ENCODE measurements around the gene ARHGAP15. TPM values are rescaled to one million over a fixed set of nuclear protein-coding genes. Genes with fewer than 3 reads are reported as not detected.
A peak's percentile ranks its signal among the peaks of the same experiment; 100 is the strongest.

The ARHGAP15 gene
- total RNA-seq, 4 donors from 2014 or later = 3.4 to 9.3 (median 6.4) TPM

DNA sequence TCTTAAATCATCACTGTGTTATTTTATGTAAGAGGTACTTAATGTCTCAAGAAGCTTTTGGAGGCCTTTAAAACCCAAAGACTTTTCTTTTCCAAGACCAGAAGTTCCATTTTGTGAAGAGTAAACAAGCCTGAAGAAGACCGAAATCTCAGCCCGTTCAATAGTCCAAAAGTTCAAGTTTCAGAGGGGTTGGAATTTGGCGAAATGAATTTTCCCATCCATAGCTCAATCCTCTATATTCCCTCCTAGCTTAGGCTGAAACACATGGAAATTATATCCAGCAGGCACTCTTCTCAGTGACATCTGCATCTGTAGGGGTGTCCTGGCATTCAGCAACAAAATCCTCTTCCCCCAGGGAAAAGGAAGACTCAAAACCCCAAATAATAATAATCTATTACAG is 344.6 kb downstream of the ARHGAP15 start:
- WGBS, 2 donors (ENCODE audit: low coverage in 1 of 2) = 66 to 70% methylated on average over 3 of the region's 3 CpGs
- TF ChIP-seq POLR2AphosphoS5 (IDR thresholded peaks at IDR 0.05) (no peak), CTCF (IDR thresholded peaks at IDR 0.05) (no peak), POLR2A (IDR thresholded peaks at IDR 0.05) (no peak)
- H3K4me1 ChIP-seq = peaks cover 0 to 30% (median 0%) of the 10 kb centered on the region in 3 donors
- H3K9me3 ChIP-seq = no peaks in the 10 kb centered on the region
- no peak for ATAC-seq
- no peaks in the 10 kb centered on the region for H3K36me3 ChIP-seq
- H3K27me3 ChIP-seq = no peaks in the 10 kb centered on the region
- H3K27ac ChIP-seq = peak overlapping the region in 3 of 4 donors; percentile 3 to 59 (median 57)
- no peak overlapping the region for H3K4me3 ChIP-seq

- ATAC-seq = no peak
- Histone ChIP-seq H3K4me3 (no peak overlapping the region), H3K36me3 (no peaks in the 10 kb centered on the region), H3K4me1 (peaks cover 0 to 30% (median 0%) of the 10 kb centered on the region in 3 donors), H3K9me3 (no peaks in the 10 kb centered on the region), H3K27ac (peak overlapping the region in 3 of 4 donors; percentile 57 to 60 (median 59)), H3K27me3 (no peaks in the 10 kb centered on the region)
- 69 to 79% methylated on average over 3 to 4 of the region's 4 CpGs for WGBS, 2 donors (ENCODE audit: low coverage in 1 of 2)
- TF ChIP-seq POLR2A (IDR thresholded peaks at IDR 0.05) = no peak
- TF ChIP-seq CTCF (IDR thresholded peaks at IDR 0.05) = no peak
- no peak for TF ChIP-seq EP300 (IDR thresholded peaks at IDR 0.05)
- TF ChIP-seq POLR2AphosphoS5 (IDR thresholded peaks at IDR 0.05) = no peak
Observed at GRCh38 chr2:143474586-143474985, 345.4 kb downstream of the ARHGAP15 start.

- H3K27ac ChIP-seq = peak overlapping the region in 3 of 4 donors; percentile 57 to 60 (median 59)
- WGBS, 2 donors (ENCODE audit: low coverage in 1 of 2) = 23 to 53% methylated on average over 5 of the region's 7 CpGs
Observed at GRCh38 chr2:143475041-143475776, 346.0 kb downstream of the ARHGAP15 start.

GRCh38 chr2:143476336-143477087 is 347.3 kb downstream of the ARHGAP15 start:
- no peak for ATAC-seq
- WGBS, 2 donors (ENCODE audit: low coverage in 1 of 2) = 76 to 97% methylated on average over 2 of the region's 2 CpGs
- Histone ChIP-seq H3K4me1 (peaks cover 0 to 41% (median 0%) of the 10 kb centered on the region in 3 donors), H3K9me3 (no peaks in the 10 kb centered on the region), H3K27me3 (no peaks in the 10 kb centered on the region), H3K4me3 (no peak overlapping the region), H3K36me3 (no peaks in the 10 kb centered on the region), H3K27ac (peak overlapping the region in 1 of 4 donors; percentile 59)
- TF ChIP-seq POLR2AphosphoS5 (IDR thresholded peaks at IDR 0.05) = no peak
- no peak for TF ChIP-seq CTCF (IDR thresholded peaks at IDR 0.05)
- TF ChIP-seq POLR2A (IDR thresholded peaks at IDR 0.05) = no peak
- no peak for TF ChIP-seq EP300 (IDR thresholded peaks at IDR 0.05)

More at GRCh38 chr2:143475041-143475776, 346.0 kb downstream of the ARHGAP15 start:
- TF ChIP-seq POLR2AphosphoS5 (IDR thresholded peaks at IDR 0.05) = peak; percentile 27
- no peak for TF ChIP-seq EP300 (IDR thresholded peaks at IDR 0.05)
- Histone ChIP-seq H3K4me3 (no peak overlapping the region), H3K4me1 (peaks cover 0 to 33% (median 0%) of the 10 kb centered on the region in 3 donors), H3K27me3 (no peaks in the 10 kb centered on the region), H3K9me3 (no peaks in the 10 kb centered on the region), H3K36me3 (no peaks in the 10 kb centered on the region)
- peak; percentile 39 for ATAC-seq

GRCh38 chr2:143477714-143478443 is 348.7 kb downstream of the ARHGAP15 start:
- 100% methylated on average over 1 of the region's 1 CpG for WGBS, 2 donors (ENCODE audit: low coverage in 1 of 2)
- H3K36me3 ChIP-seq = no peaks in the 10 kb centered on the region
- peaks cover 0 to 51% (median 0%) of the 10 kb centered on the region in 3 donors for H3K4me1 ChIP-seq
- H3K4me3 ChIP-seq = no peak overlapping the region
- no peak for TF ChIP-seq POLR2AphosphoS5 (IDR thresholded peaks at IDR 0.05)
- TF ChIP-seq POLR2A (IDR thresholded peaks at IDR 0.05) = no peak
- no peak for TF ChIP-seq EP300 (IDR thresholded peaks at IDR 0.05)
- no peak for TF ChIP-seq CTCF (IDR thresholded peaks at IDR 0.05)
- H3K27me3 ChIP-seq = no peaks in the 10 kb centered on the region
- no peaks in the 10 kb centered on the region for H3K9me3 ChIP-seq
- no peak for ATAC-seq
- H3K27ac ChIP-seq = peak overlapping the region in 2 of 4 donors; percentile 9 to 18

Data from gastroesophageal sphincter (tissue), 4 donors.